Progenitor cell of endocrine pancreas (in vitro differentiated cells): Measurements from ENCODE around the gene SART1. TPM values are rescaled to one million over a fixed set of nuclear protein-coding genes. Genes with fewer than 3 reads are reported as not detected.
"Not testable (repeated sequence)": the region's sequence is repeated elsewhere in the genome, so short reads cannot be mapped to it uniquely, and the experiment has no call there.

Experiments used
- DNase-seq: peaks from one replicate; pipeline ENCODE4 v3.0.0; 2021; ENCODE audit warnings: low spot score; ENCODE audit not compliant: unreplicated experiment
- H3K27ac Mint-ChIP-seq: 2 replicates; pipeline ENCODE4 v1.8.0; 2021; ENCODE audit warnings: mild to moderate bottlenecking, moderate library complexity, mixed read lengths
- H3K27me3 Mint-ChIP-seq: 2 replicates; pipeline ENCODE4 v1.8.0; 2021; ENCODE audit warnings: mixed read lengths
- H3K36me3 Mint-ChIP-seq: 2 replicates; pipeline ENCODE4 v1.8.0; 2022; ENCODE audit warnings: mixed read lengths; ENCODE audit not compliant: insufficient read depth
- H3K4me1 Mint-ChIP-seq: 2 replicates; pipeline ENCODE4 v1.8.0; 2021; ENCODE audit warnings: low read depth, mixed read lengths
- H3K4me3 Mint-ChIP-seq: 2 replicates; pipeline ENCODE4 v1.8.0; 2021; ENCODE audit warnings: low read depth, mild to moderate bottlenecking, moderate library complexity, mixed read lengths
- H3K9me3 Mint-ChIP-seq: 2 replicates; pipeline ENCODE4 v1.8.0; 2021; ENCODE audit warnings: low read depth, mixed read lengths
- total RNA-seq: library from RNA; stranded (reverse); gene quantifications from 2 replicates; pipeline ENCODE4 v1.2.1, GENCODE V29; 2021
- TF ChIP-seq, protein P1 (sequence below): fragments of 200-600 bp; sonication (generic); IDR thresholded peaks from one replicate; pipeline ENCODE4 v1.5.0; 2021; ENCODE audit warnings: antibody characterized with exemption, mild to moderate bottlenecking; ENCODE audit not compliant: unreplicated experiment

SART1 gene
- total RNA-seq, 1 donor from 2014 or later = 53.1 TPM

DNA sequence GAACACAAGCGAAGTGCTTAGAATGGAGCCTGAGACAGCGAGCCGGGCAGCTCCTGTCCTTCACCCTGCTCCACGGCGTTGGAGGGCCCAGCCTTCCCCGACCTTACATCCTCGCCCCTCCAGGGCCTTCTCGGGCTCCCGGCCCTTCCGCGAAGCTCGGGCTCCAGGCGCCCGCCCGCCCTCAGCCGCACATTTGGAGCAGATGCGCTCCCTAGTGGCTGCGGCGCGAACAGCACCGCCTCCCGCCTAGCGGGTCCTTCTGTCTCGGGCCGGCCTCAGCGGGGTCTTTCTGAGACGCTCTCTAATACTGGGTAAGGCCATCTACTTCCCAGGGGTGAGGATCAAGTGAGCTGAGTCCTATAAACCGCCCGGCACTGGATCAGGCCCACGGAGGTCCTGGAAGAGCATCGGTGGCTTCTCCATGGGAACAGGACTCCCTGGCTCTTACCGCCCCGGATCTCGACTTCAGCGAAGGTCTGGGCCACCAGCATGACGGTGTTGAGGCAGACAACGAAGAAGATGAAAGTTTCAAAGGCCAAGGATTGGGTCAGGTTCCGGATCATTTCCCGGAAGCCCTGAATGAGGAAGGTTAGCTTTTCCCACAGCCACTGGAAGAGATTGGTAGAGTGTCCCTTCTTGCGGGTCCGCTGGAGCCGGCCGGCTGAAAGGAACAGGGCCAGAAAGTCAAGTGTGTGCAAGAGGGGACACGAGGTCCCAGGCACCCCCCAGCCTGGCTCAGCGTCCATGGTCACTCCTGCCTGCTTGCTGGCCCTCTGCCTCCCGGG is 61.1 kb downstream of the SART1 start:
- TF ChIP-seq, protein P1, sequence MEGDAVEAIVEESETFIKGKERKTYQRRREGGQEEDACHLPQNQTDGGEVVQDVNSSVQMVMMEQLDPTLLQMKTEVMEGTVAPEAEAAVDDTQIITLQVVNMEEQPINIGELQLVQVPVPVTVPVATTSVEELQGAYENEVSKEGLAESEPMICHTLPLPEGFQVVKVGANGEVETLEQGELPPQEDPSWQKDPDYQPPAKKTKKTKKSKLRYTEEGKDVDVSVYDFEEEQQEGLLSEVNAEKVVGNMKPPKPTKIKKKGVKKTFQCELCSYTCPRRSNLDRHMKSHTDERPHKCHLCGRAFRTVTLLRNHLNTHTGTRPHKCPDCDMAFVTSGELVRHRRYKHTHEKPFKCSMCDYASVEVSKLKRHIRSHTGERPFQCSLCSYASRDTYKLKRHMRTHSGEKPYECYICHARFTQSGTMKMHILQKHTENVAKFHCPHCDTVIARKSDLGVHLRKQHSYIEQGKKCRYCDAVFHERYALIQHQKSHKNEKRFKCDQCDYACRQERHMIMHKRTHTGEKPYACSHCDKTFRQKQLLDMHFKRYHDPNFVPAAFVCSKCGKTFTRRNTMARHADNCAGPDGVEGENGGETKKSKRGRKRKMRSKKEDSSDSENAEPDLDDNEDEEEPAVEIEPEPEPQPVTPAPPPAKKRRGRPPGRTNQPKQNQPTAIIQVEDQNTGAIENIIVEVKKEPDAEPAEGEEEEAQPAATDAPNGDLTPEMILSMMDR = peak; percentile 95
- no peak overlapping the region for H3K4me3 Mint-ChIP-seq
- H3K9me3 Mint-ChIP-seq = no peaks in the 10 kb centered on the region
- DNase-seq = peak; percentile 84
- no peaks in the 10 kb centered on the region for H3K4me1 Mint-ChIP-seq
- H3K27ac Mint-ChIP-seq = no peak overlapping the region
- no peaks in the 10 kb centered on the region for H3K36me3 Mint-ChIP-seq
- peaks cover 38% of the 10 kb centered on the region for H3K27me3 Mint-ChIP-seq

DNA sequence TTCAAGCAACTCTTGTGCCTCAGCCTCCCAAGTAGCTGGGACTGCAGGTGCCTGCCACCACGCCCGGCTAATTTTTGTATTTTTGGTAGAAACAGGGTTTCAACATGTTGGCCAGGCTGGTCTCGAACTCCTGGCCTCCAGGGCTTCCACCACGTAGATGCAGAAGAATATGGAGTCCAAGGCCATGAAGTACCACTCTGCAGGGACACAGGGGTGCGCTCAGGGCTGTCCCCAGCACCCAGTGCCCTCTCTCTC is 61.6 kb downstream of the SART1 start:
- not testable (repeated sequence) for H3K9me3 Mint-ChIP-seq, H3K4me3 Mint-ChIP-seq, H3K4me1 Mint-ChIP-seq, H3K27ac Mint-ChIP-seq, DNase-seq, H3K36me3 Mint-ChIP-seq
- H3K27me3 Mint-ChIP-seq = peaks cover 43% of the 10 kb centered on the region

DNA sequence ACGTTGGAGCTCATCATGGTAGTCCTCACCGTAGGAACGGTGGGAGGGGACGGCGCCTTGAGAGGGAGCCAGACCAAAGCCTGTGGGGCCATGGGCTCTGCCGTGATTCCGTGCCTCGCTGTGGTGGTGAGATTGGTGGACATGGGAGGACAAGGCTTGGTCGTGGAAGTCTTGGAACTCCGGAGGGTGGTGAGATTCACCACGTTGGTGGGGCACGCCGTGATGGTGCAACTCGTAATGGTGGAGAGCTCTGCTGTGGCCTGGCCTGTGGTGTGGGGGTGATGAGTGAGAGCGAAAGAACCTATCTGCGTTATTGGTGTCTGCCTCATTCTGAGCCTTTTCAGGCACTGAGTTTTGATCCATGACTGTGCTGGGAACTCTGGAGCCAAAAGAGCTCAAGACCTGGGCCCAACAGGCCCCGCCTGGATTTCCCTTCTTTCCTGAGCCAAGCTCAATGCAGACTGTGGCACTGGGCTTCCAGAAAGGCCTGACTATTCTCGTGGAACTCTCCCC is 64.5 kb downstream of the SART1 start, which contains the start of gene CATSPER1:
Gene CATSPER1 (minus strand): TSS at position 463 of the 513 bp plus-strand sequence. CDS start 100 bp downstream, at position 363.
- Mint-ChIP-seq H3K4me3 (no peak within 1 kb of the TSS), H3K9me3 (no peaks in the 10 kb centered on the region), H3K27ac (no peak within 1 kb of the TSS), H3K27me3 (peaks cover 40% of the 10 kb centered on the region), H3K4me1 (no peaks in the 10 kb centered on the region), H3K36me3 (no peaks in the 10 kb centered on the region)
- DNase-seq = no peak
- TF ChIP-seq, protein P1 = no peak

Other genes with a start within 250 kb of the SART1 start
- gene KAT5, start 249.5 kb upstream of the SART1 start, total RNA-seq = 65.8 and 73.1 TPM in 2 replicates
- 38.5 and 44.0 TPM in 2 replicates for gene RNASEH2C, start 240.9 kb upstream of the SART1 start, total RNA-seq
- gene AP5B1, start 180.8 kb upstream of the SART1 start, total RNA-seq = 18.4 and 19.3 TPM in 2 replicates
- 12.4 and 12.7 TPM in 2 replicates for gene OVOL1, start 174.7 kb upstream of the SART1 start, total RNA-seq
- 3.6 and 4.6 TPM in 2 replicates for gene SNX32, start 127.8 kb upstream of the SART1 start, total RNA-seq
- gene CFL1, start 103.6 kb upstream of the SART1 start, total RNA-seq = 864 and 890 TPM in 2 replicates
- 55.5 and 60.5 TPM in 2 replicates for gene MUS81, start 101.3 kb upstream of the SART1 start, total RNA-seq
- gene EFEMP2, start 88.9 kb upstream of the SART1 start, total RNA-seq = 84.9 and 90.5 TPM in 2 replicates
- not detected in 2 replicates for gene CTSW, start 81.9 kb upstream of the SART1 start, total RNA-seq
- gene FIBP, start 73.3 kb upstream of the SART1 start, total RNA-seq = 67.7 and 77.8 TPM in 2 replicates
- gene CCDC85B, start 71.1 kb upstream of the SART1 start, total RNA-seq = 7.4 and 7.9 TPM in 2 replicates
- gene FOSL1, start 61.3 kb upstream of the SART1 start, total RNA-seq = 1.7 and 2.6 TPM in 2 replicates
- 23.9 and 28.6 TPM in 2 replicates for gene C11orf68, start 42.7 kb upstream of the SART1 start, total RNA-seq
- 61.5 and 65.8 TPM in 2 replicates for gene DRAP1, start 42.3 kb upstream of the SART1 start, total RNA-seq
- not detected in 2 replicates for gene TSGA10IP, start 16.3 kb upstream of the SART1 start, total RNA-seq
- gene EIF1AD, start 40.4 kb downstream of the SART1 start, total RNA-seq = 40.1 and 42.6 TPM in 2 replicates
- gene BANF1, start 40.8 kb downstream of the SART1 start, total RNA-seq = 200 and 222 TPM in 2 replicates
- gene CST6, start 50.3 kb downstream of the SART1 start, total RNA-seq = not detected in 2 replicates
- not detected in 2 replicates for gene CATSPER1, start 64.7 kb downstream of the SART1 start, total RNA-seq
- 3.9 and 4.8 TPM in 2 replicates for gene GAL3ST3, start 87.4 kb downstream of the SART1 start, total RNA-seq
- 211 and 216 TPM in 2 replicates for gene SF3B2, start 90.6 kb downstream of the SART1 start, total RNA-seq
- 68.3 and 72.3 TPM in 2 replicates for gene PACS1, start 108.5 kb downstream of the SART1 start, total RNA-seq